Liver (tissue), 9 donors: ENCODE data around the gene CCDC63. TPM values are rescaled to one million over a fixed set of nuclear protein-coding genes. Genes with fewer than 3 reads are reported as not detected.

Experiments used
- DNase-seq: peaks from one replicate; pipeline ENCODE4 v3.0.0-alpha.2; 2017; ENCODE audit warnings: low spot score
- H3K27ac ChIP-seq, 2 donors: one replicate each; pipeline ENCODE4 v1.7.0; 2013; ENCODE audit warnings: inconsistent platforms in 2 of 2, low read length in 2 of 2, control low read depth in 1 of 2, low read depth in 1 of 2, mild to moderate bottlenecking in 1 of 2
- H3K27me3 ChIP-seq, 4 donors: one replicate each; pipeline versions ENCODE4 v1.6.1 to v1.7.0; 2013; ENCODE audit warnings: low read length in 3 of 4, inconsistent platforms in 1 of 4, mild to moderate bottlenecking in 1 of 4, moderate library complexity in 1 of 4; ENCODE audit not compliant: control insufficient read depth in 4 of 4, insufficient read depth in 4 of 4
- H3K36me3 ChIP-seq, 4 donors: one replicate each; pipeline versions ENCODE4 v1.6.1 to v1.7.0; 2013; ENCODE audit warnings: low read length in 3 of 4, mild to moderate bottlenecking in 3 of 4, low read depth in 1 of 4, moderate library complexity in 1 of 4; ENCODE audit not compliant: control insufficient read depth in 4 of 4, insufficient read depth in 3 of 4
- H3K4me1 ChIP-seq, 4 donors: one replicate each; pipeline versions ENCODE4 v1.6.1 to v1.7.0; 2013; ENCODE audit warnings: low read length in 3 of 4, mild to moderate bottlenecking in 3 of 4, moderate library complexity in 1 of 4; ENCODE audit not compliant: control insufficient read depth in 4 of 4, insufficient read depth in 4 of 4
- H3K4me3 ChIP-seq, 3 donors: one replicate each; pipeline versions ENCODE4 v1.6.1 to v1.7.0; 2013; ENCODE audit warnings: low read length in 3 of 3, control low read depth in 1 of 3, low read depth in 1 of 3, mild to moderate bottlenecking in 1 of 3
- H3K9ac ChIP-seq, 2 donors: one replicate each; pipeline ENCODE4 v1.7.0; 2013; ENCODE audit warnings: low read length in 2 of 2, mild to moderate bottlenecking in 2 of 2, moderate library complexity in 2 of 2, control low read depth in 1 of 2, low read depth in 1 of 2
- H3K9me3 ChIP-seq, 4 donors: one replicate each; pipeline versions ENCODE4 v1.6.1 to v1.7.0; 2013; ENCODE audit warnings: low read length in 3 of 4; ENCODE audit not compliant: control insufficient read depth in 4 of 4
- EGR1 ChIP-seq, 2 donors: IDR thresholded peaks; 2 replicates each; pipeline ENCODE4 v1.6.1; 2016 to 2018; ENCODE audit warnings: antibody characterized with exemption in 2 of 2, low read depth in 2 of 2
- FOXA1 ChIP-seq: IDR thresholded peaks from 2 replicates; pipeline ENCODE4 v1.6.1; 2016; ENCODE audit warnings: antibody characterized with exemption
- FOXA2 ChIP-seq: IDR thresholded peaks from 2 replicates; pipeline ENCODE4 v1.6.1; 2016; ENCODE audit warnings: antibody characterized with exemption
- GABPA ChIP-seq, 2 donors: IDR thresholded peaks in 1 of 2; conservative IDR thresholded peaks in 1 of 2; 2 replicates each; pipeline ENCODE4 v1.6.1; 2016; ENCODE audit warnings: antibody characterized with exemption in 2 of 2, mild to moderate bottlenecking in 1 of 2, moderate library complexity in 1 of 2
- HNF4A ChIP-seq, 2 donors: conservative IDR thresholded peaks; 2 replicates each; pipeline ENCODE4 v1.6.1; 2016; ENCODE audit warnings: antibody characterized with exemption in 2 of 2, mild to moderate bottlenecking in 2 of 2
- HNF4G ChIP-seq: IDR thresholded peaks from 2 replicates; pipeline ENCODE4 v1.6.1; 2016; ENCODE audit warnings: antibody characterized with exemption
- JUND ChIP-seq, 2 donors: IDR thresholded peaks; 2 replicates each; pipeline ENCODE4 v1.6.1; 2016; ENCODE audit warnings: antibody characterized with exemption in 2 of 2
- NR2F2 ChIP-seq: IDR thresholded peaks from 2 replicates; pipeline ENCODE4 v1.6.1; 2016; ENCODE audit warnings: antibody characterized with exemption
- RAD21 ChIP-seq, 2 donors: IDR thresholded peaks; 2 replicates each; pipeline ENCODE4 v1.6.1; 2016; ENCODE audit warnings: antibody characterized with exemption in 2 of 2, mild to moderate bottlenecking in 2 of 2
- RXRA ChIP-seq, 2 donors: IDR thresholded peaks; 2 replicates each; pipeline ENCODE4 v1.6.1; 2017 to 2018; ENCODE audit warnings: antibody characterized with exemption in 2 of 2, mild to moderate bottlenecking in 1 of 2
- TAF1 ChIP-seq: conservative IDR thresholded peaks from 2 replicates; pipeline ENCODE4 v1.6.1; 2016; ENCODE audit warnings: antibody characterized with exemption, mild to moderate bottlenecking
- YY1 ChIP-seq: IDR thresholded peaks from 2 replicates; pipeline ENCODE4 v1.6.1; 2016; ENCODE audit warnings: antibody characterized with exemption, mild to moderate bottlenecking
- WGBS: extraction: QIAGEN DNeasy Blood & Tissue Kit; methylation state at CpG from one replicate; pipeline ENCODE4 v1.1.7; 2013; 5-methylcytosine and 5-hydroxymethylcytosine counted together
- polyA plus RNA-seq, 2 donors: library from polyadenylated mRNA; stranded (reverse) in 1 of 2; unstranded in 1 of 2; fragments of 200-250 nt in 1 of 2; fragments of >200 nt in 1 of 2; fragmentation: Nextera tagmentation in 1 of 2; extraction: Ambion mirVana in 1 of 2; gene quantifications; one replicate each; pipeline versions ENCODE4 v1.2.1 to v1.2.3, GENCODE V29; 2013 to 2015
- total RNA-seq, 2 donors: library from RNA; depleted of rRNA; stranded (reverse); fragments of >200 nt; gene quantifications; one replicate each; pipeline ENCODE4 v1.2.3, GENCODE V29; 2014
- TF ChIP-seq, protein P1 (sequence below): IDR thresholded peaks from 2 replicates; pipeline ENCODE4 v1.6.1; 2016; ENCODE audit warnings: antibody characterized with exemption, mild to moderate bottlenecking
- TF ChIP-seq, protein P2 (sequence below): fragments of 150-350 bp; IDR thresholded peaks from 2 replicates; pipeline ENCODE4 v1.5.1; 2017; ENCODE audit warnings: improper control_type of control experiment, low read depth, low read length; ENCODE audit not compliant: missing input control
- TF ChIP-seq, protein P3 (sequence below): IDR thresholded peaks from 2 replicates; pipeline ENCODE4 v1.6.1; 2016; ENCODE audit warnings: antibody characterized with exemption
- TF ChIP-seq, protein P4 (sequence below): IDR thresholded peaks from 2 replicates; pipeline ENCODE4 v1.6.1; 2016; ENCODE audit warnings: antibody characterized with exemption
- TF ChIP-seq, protein P5 (sequence below): IDR thresholded peaks from 2 replicates; pipeline ENCODE4 v1.6.1; 2016; ENCODE audit warnings: antibody characterized with exemption
- donor health status: healthy.
- donor health status: healthy.
- donor health status: healthy.
- donor health status: healthy.
- donor health status: healthy.

Gene CCDC63
- total and polyA plus RNA-seq, 4 donors = not detected

DNA sequence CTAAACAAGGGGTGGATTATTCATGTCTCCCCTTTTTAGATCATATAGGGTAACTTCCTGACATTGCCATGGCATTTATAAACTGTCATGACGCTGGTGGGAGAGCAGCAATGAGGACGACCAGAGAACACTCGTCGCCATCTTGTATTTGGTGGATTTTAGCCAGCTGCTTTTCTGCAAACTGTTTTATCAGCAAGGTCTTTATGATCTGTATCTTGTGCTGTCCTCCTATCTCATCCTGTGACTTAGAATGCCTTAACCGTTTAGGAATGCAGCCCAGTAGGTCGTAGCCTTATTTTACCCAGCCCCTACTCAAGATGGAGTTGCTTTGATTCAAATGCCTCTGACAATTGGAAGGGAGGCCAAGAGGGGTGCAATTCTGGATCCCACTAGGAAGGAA, 5.8 kb upstream of the CCDC63 start:
- DNase-seq = no peak
- no peak overlapping the region for H3K27ac ChIP-seq
- TF ChIP-seq YY1 = no peak
- no peak for TF ChIP-seq TAF1
- TF ChIP-seq, protein P1, sequence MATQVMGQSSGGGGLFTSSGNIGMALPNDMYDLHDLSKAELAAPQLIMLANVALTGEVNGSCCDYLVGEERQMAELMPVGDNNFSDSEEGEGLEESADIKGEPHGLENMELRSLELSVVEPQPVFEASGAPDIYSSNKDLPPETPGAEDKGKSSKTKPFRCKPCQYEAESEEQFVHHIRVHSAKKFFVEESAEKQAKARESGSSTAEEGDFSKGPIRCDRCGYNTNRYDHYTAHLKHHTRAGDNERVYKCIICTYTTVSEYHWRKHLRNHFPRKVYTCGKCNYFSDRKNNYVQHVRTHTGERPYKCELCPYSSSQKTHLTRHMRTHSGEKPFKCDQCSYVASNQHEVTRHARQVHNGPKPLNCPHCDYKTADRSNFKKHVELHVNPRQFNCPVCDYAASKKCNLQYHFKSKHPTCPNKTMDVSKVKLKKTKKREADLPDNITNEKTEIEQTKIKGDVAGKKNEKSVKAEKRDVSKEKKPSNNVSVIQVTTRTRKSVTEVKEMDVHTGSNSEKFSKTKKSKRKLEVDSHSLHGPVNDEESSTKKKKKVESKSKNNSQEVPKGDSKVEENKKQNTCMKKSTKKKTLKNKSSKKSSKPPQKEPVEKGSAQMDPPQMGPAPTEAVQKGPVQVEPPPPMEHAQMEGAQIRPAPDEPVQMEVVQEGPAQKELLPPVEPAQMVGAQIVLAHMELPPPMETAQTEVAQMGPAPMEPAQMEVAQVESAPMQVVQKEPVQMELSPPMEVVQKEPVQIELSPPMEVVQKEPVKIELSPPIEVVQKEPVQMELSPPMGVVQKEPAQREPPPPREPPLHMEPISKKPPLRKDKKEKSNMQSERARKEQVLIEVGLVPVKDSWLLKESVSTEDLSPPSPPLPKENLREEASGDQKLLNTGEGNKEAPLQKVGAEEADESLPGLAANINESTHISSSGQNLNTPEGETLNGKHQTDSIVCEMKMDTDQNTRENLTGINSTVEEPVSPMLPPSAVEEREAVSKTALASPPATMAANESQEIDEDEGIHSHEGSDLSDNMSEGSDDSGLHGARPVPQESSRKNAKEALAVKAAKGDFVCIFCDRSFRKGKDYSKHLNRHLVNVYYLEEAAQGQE = no peak
- TF ChIP-seq RAD21 (IDR thresholded peaks at IDR 0.05) = no peak
- no peak for TF ChIP-seq FOXA2
- no peak for TF ChIP-seq EGR1 (IDR thresholded peaks at IDR 0.05; ENCODE audit: low read depth in 2 of 2)
- no peak for TF ChIP-seq HNF4G
- TF ChIP-seq, protein P2, sequence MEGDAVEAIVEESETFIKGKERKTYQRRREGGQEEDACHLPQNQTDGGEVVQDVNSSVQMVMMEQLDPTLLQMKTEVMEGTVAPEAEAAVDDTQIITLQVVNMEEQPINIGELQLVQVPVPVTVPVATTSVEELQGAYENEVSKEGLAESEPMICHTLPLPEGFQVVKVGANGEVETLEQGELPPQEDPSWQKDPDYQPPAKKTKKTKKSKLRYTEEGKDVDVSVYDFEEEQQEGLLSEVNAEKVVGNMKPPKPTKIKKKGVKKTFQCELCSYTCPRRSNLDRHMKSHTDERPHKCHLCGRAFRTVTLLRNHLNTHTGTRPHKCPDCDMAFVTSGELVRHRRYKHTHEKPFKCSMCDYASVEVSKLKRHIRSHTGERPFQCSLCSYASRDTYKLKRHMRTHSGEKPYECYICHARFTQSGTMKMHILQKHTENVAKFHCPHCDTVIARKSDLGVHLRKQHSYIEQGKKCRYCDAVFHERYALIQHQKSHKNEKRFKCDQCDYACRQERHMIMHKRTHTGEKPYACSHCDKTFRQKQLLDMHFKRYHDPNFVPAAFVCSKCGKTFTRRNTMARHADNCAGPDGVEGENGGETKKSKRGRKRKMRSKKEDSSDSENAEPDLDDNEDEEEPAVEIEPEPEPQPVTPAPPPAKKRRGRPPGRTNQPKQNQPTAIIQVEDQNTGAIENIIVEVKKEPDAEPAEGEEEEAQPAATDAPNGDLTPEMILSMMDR = no peak
- no peak for TF ChIP-seq HNF4A (conservative IDR thresholded peaks at IDR 0.05)
- no peak for TF ChIP-seq GABPA (IDR thresholded peaks at IDR 0.05 in 1 of 2, conservative IDR thresholded peaks at IDR 0.05 in 1 of 2)
- TF ChIP-seq FOXA1 = no peak
- no peak for TF ChIP-seq RXRA (IDR thresholded peaks at IDR 0.05)
- no peak for TF ChIP-seq NR2F2
- no peak for TF ChIP-seq JUND (IDR thresholded peaks at IDR 0.05)
- TF ChIP-seq, protein P3, sequence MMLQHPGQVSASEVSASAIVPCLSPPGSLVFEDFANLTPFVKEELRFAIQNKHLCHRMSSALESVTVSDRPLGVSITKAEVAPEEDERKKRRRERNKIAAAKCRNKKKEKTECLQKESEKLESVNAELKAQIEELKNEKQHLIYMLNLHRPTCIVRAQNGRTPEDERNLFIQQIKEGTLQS = no peak
- no peaks in the 10 kb centered on the region for H3K36me3 ChIP-seq
- H3K9me3 ChIP-seq = no peaks in the 10 kb centered on the region
- 65% methylated on average over 6 of the region's 6 CpGs for WGBS
- no peak overlapping the region for H3K4me3 ChIP-seq
- H3K9ac ChIP-seq = no peak overlapping the region
- no peaks in the 10 kb centered on the region for H3K27me3 ChIP-seq
- H3K4me1 ChIP-seq = no peaks in the 10 kb centered on the region

DNA sequence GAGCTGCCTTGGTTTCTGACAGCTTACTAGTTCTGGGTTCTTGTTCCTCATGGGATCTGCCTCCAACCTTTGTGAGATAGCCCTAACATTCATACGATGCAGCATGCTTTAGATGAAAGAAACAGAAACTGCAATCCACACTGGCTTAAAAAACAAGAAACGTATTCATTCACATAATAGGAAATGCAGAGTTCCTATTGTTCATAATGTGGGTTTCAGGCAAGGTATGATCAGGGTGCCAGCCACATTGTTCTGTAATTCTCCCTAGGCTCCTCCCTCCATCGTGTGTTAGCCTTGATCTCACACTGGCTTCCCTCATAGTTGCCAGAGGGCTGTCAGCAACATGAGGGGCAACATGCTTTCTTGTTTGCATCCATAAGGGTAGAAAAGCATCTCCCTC, 2.7 kb upstream of the CCDC63 start:
- no peaks in the 10 kb centered on the region for H3K36me3 ChIP-seq
- no peak overlapping the region for H3K9ac ChIP-seq
- 51% methylated on average over 3 of the region's 3 CpGs for WGBS
- no peak for DNase-seq
- H3K27ac ChIP-seq = no peak overlapping the region
- H3K4me1 ChIP-seq = peaks cover 0 to 7% (median 2%) of the 10 kb centered on the region in 4 donors
- H3K9me3 ChIP-seq = no peaks in the 10 kb centered on the region
- peaks cover 0 to 2% (median 0%) of the 10 kb centered on the region in 4 donors for H3K27me3 ChIP-seq
- no peak overlapping the region for H3K4me3 ChIP-seq
- TF ChIP-seq, protein P3 = no peak
- TF ChIP-seq RAD21 (IDR thresholded peaks at IDR 0.05) = no peak
- no peak for TF ChIP-seq TAF1
- TF ChIP-seq YY1 = no peak
- no peak for TF ChIP-seq RXRA (IDR thresholded peaks at IDR 0.05)
- no peak for TF ChIP-seq GABPA (IDR thresholded peaks at IDR 0.05 in 1 of 2, conservative IDR thresholded peaks at IDR 0.05 in 1 of 2)
- TF ChIP-seq, protein P4, sequence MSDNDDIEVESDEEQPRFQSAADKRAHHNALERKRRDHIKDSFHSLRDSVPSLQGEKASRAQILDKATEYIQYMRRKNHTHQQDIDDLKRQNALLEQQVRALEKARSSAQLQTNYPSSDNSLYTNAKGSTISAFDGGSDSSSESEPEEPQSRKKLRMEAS = no peak
- TF ChIP-seq, protein P5, sequence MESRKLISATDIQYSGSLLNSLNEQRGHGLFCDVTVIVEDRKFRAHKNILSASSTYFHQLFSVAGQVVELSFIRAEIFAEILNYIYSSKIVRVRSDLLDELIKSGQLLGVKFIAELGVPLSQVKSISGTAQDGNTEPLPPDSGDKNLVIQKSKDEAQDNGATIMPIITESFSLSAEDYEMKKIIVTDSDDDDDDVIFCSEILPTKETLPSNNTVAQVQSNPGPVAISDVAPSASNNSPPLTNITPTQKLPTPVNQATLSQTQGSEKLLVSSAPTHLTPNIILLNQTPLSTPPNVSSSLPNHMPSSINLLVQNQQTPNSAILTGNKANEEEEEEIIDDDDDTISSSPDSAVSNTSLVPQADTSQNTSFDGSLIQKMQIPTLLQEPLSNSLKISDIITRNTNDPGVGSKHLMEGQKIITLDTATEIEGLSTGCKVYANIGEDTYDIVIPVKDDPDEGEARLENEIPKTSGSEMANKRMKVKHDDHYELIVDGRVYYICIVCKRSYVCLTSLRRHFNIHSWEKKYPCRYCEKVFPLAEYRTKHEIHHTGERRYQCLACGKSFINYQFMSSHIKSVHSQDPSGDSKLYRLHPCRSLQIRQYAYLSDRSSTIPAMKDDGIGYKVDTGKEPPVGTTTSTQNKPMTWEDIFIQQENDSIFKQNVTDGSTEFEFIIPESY = no peak
- TF ChIP-seq HNF4G = no peak
- TF ChIP-seq HNF4A (conservative IDR thresholded peaks at IDR 0.05) = no peak
- no peak for TF ChIP-seq EGR1 (IDR thresholded peaks at IDR 0.05; ENCODE audit: low read depth in 2 of 2)
- TF ChIP-seq JUND (IDR thresholded peaks at IDR 0.05) = no peak
- TF ChIP-seq, protein P1 = no peak
- TF ChIP-seq FOXA2 = no peak
- TF ChIP-seq NR2F2 = no peak
